Breast epithelium (tissue), 4 donors: ENCODE data around the gene CORO2B. TPM values are rescaled to one million over a fixed set of nuclear protein-coding genes. Genes with fewer than 3 reads are reported as not detected.

Experiments used
- DNase-seq, 2 donors: peaks; one replicate each; pipeline ENCODE4 v3.0.0-alpha.2; 2019; ENCODE audit warnings: low spot score in 2 of 2
- H3K27ac ChIP-seq, 2 donors: fragments of 200-600 bp; sonication (generic) in 1 of 2; one replicate each; pipeline ENCODE4 v1.5.1; 2016 to 2019; ENCODE audit warnings: mild to moderate bottlenecking in 1 of 2
- H3K27me3 ChIP-seq, 2 donors: fragments of 200-600 bp; sonication (generic) in 1 of 2; one replicate each; pipeline versions ENCODE4 v1.5.1 to v1.6.0; 2017 to 2019; ENCODE audit warnings: control low read depth in 1 of 2, mild to moderate bottlenecking in 1 of 2
- H3K36me3 ChIP-seq: fragments of 200-600 bp; one replicate; pipeline ENCODE4 v1.5.1; 2019
- H3K4me1 ChIP-seq, 2 donors: fragments of 200-600 bp; sonication (generic); one replicate each; pipeline ENCODE4 v1.5.1; 2016 to 2019; ENCODE audit warnings: control low read depth in 1 of 2
- H3K4me3 ChIP-seq, 3 donors: fragments of 200-600 bp; sonication (generic); 1 replicate in 2 of 3; 2 replicates in 1 of 3; pipeline ENCODE4 v1.5.1; 2016 to 2019; ENCODE audit warnings: mild to moderate bottlenecking in 3 of 3, moderate library complexity in 2 of 3
- H3K9me3 ChIP-seq, 2 donors: fragments of 200-600 bp; sonication (generic) in 1 of 2; one replicate each; pipeline ENCODE4 v1.5.1; 2016 to 2019; ENCODE audit warnings: control low read depth in 1 of 2
- POLR2A ChIP-seq: fragments of 450-650 bp; IDR thresholded peaks from one replicate; pipeline ENCODE4 v1.6.1; 2016; ENCODE audit warnings: antibody characterized with exemption, mild to moderate bottlenecking, moderate library complexity
- POLR2AphosphoS5 ChIP-seq, 3 donors: sonication (generic); formaldehyde crosslinking; IDR thresholded peaks; one replicate each; pipeline ENCODE4 v1.6.1; 2017; ENCODE audit warnings: antibody characterized with exemption in 3 of 3
- intact Hi-C: fragments of 100-400 bp; cut with DNase I; formaldehyde crosslinking; loops from one replicate; pipeline ENCODE4 v1.15.1; 2023; ENCODE audit warnings: low total_unique reads
- total RNA-seq, 3 donors: library from RNA; depleted of rRNA; stranded (reverse); fragments of >200 nt; gene quantifications; one replicate each; pipeline ENCODE4 v1.1.0, GENCODE V29; 2016
- TF ChIP-seq, protein P1 (sequence below), 3 donors: fragments of 450-650 bp; IDR thresholded peaks; one replicate each; pipeline ENCODE4 v1.5.1; 2016 to 2017; ENCODE audit warnings: antibody characterized with exemption in 3 of 3, mild to moderate bottlenecking in 3 of 3, moderate library complexity in 3 of 3

CORO2B gene
- total RNA-seq, 3 donors from 2014 or later: 2.9 to 11.2 (median 3.5) TPM

DNA sequence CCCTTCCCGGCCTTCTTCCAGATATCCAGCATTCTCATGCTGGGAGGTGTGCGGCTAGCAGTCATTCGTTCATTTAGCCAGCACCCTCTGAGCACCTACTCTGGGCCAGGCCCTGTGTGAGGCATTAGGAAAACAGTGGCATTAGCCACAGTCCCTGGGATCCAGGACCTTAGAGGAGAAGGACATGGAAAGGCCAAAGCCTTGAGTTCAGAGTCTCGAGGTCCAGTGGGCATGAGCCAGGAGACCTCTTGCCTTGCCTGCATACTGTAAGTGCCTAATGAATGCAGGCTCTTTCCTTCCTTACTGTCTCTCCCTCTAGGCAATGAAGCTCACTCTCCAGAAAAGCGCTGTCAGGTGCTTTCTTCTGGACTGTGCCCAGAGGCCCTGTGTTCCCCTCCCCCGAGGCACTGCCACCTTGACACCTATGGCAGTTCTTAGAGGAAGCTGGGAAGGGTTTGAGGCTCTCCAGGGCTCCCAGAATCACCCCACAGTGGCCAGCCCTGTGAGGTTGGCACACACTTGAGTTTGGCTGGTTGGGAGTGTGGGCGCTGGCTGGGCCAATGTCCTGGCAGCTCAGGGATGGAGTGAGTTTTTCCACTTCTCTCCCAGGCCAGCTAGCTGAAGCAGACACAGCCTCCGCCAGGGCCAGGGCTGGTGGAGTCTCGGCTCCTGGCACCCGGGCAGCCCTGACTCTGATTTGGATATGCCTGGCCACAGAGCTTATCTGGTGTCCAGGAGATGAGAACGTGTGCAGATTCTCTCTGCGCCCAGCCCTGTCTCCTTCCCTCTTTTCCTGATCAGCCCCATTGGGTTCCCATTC lies 5.4 kb downstream of the CORO2B start:
- Histone ChIP-seq H3K36me3 (no peaks in the 10 kb centered on the region), H3K27me3 (no peaks in the 10 kb centered on the region), H3K9me3 (no peaks in the 10 kb centered on the region), H3K27ac (peak overlapping the region in 1 of 2 donors; percentile 80), H3K4me1 (no peaks in the 10 kb centered on the region), H3K4me3 (no peak overlapping the region)
- intact Hi-C loops: no loop called here
- TF ChIP-seq POLR2A (no peak), POLR2AphosphoS5 (IDR thresholded peaks at IDR 0.05) (no peak)
- TF ChIP-seq, protein P1, sequence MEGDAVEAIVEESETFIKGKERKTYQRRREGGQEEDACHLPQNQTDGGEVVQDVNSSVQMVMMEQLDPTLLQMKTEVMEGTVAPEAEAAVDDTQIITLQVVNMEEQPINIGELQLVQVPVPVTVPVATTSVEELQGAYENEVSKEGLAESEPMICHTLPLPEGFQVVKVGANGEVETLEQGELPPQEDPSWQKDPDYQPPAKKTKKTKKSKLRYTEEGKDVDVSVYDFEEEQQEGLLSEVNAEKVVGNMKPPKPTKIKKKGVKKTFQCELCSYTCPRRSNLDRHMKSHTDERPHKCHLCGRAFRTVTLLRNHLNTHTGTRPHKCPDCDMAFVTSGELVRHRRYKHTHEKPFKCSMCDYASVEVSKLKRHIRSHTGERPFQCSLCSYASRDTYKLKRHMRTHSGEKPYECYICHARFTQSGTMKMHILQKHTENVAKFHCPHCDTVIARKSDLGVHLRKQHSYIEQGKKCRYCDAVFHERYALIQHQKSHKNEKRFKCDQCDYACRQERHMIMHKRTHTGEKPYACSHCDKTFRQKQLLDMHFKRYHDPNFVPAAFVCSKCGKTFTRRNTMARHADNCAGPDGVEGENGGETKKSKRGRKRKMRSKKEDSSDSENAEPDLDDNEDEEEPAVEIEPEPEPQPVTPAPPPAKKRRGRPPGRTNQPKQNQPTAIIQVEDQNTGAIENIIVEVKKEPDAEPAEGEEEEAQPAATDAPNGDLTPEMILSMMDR (IDR thresholded peaks at IDR 0.05): no peak
- no peak for DNase-seq

DNA sequence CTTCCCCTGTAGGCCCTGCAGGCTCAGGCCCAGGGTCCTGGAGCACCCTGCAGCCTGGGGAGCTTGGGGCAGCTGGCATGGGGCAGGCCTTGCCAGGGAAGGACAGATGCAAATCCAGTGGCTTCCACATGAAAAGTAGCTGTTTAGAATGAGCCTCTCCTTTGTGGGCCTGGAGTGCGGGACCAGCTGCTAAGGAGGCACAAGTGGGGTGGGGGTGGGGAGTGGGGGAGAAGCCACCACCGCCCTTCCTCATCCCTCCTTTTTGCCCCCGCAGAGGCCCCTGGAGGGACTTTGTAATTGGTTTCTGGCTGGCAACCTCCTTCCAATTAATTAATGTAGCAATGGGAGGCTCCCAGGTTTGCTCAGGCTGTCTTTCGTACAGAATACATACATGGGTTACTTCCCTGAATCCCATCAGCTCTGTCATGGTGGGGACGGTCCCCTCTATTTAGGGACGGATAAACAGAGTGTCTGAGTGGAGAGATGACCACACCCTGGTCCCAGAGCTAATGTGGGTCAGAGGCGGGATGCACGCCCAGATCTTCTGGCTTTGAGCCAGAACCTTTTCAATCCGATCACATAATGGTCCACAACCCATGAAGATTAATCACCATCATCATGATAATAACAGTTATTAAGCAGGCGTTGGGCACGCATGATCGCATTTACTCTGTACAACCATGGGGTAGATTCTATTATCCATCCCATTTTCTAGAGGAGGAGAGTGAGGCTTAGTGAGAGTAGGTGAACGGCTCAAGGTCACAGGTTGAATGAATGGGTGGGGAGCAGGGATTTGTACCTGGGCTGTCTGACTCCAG lies 6.2 kb downstream of the CORO2B start:
- no peaks in the 10 kb centered on the region for H3K36me3 ChIP-seq
- TF ChIP-seq POLR2AphosphoS5 (IDR thresholded peaks at IDR 0.05) (no peak), POLR2A (no peak)
- TF ChIP-seq, protein P1 (IDR thresholded peaks at IDR 0.05): no peak
- H3K27ac ChIP-seq: peak overlapping the region in 1 of 2 donors; percentile 80
- no peak overlapping the region for H3K4me3 ChIP-seq
- H3K4me1 ChIP-seq: no peaks in the 10 kb centered on the region
- no peak for DNase-seq
- H3K27me3 ChIP-seq: no peaks in the 10 kb centered on the region
- intact Hi-C loops: no loop called here
- no peaks in the 10 kb centered on the region for H3K9me3 ChIP-seq

DNA sequence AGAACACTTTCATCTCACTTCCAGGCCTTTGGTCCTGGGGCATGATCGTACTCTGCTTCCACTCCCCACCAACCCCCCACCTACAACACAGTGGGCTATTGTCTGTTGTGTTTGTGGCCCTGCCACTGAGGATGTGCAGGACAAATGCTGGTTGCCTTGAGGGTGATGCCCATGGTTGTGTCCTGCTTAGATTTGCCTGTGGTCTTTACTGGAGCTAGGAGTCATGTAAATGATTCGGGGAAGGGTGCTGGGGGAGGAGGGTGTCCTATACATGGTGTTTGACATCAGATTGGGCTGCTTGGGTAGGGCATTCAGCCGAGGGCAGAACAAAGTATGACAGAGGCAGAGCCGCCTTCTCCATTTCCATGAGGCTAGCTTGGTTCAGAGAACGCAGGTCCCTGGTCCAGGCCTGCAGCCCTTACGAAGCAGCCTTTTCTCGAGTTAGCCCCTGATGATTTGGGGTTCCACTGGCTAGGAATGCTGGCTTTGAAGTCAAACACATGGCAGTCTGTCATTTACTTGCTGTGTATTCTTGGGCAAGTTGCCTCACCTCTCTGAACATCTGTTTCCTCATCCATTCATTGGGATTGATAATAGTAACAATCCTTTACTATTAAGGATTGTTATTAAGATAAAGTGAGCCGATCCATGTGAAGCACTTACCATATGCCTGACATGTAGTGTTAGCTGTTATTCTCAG lies 6.9 kb downstream of the CORO2B start:
- no peak for DNase-seq
- no peak overlapping the region for H3K4me3 ChIP-seq

GRCh38 chr15:68586274-68586961 lies 7.6 kb downstream of the CORO2B start:
- Histone ChIP-seq H3K36me3 (no peaks in the 10 kb centered on the region), H3K27me3 (no peaks in the 10 kb centered on the region), H3K4me3 (no peak overlapping the region), H3K4me1 (peaks cover 0 to 3% of the 10 kb centered on the region in 2 donors), H3K27ac (peak overlapping the region; percentile 21 to 80), H3K9me3 (no peaks in the 10 kb centered on the region)
- no peak for DNase-seq
- intact Hi-C loops: no loop called here
- TF ChIP-seq POLR2A (no peak), POLR2AphosphoS5 (IDR thresholded peaks at IDR 0.05) (no peak)
- TF ChIP-seq, protein P1 (IDR thresholded peaks at IDR 0.05): no peak

More for the DNA sequence above, 6.9 kb downstream of the CORO2B start:
- intact Hi-C loops: no loop called here
- H3K27ac ChIP-seq: peak overlapping the region; percentile 21 to 80
- H3K9me3 ChIP-seq: no peaks in the 10 kb centered on the region
- TF ChIP-seq POLR2AphosphoS5 (IDR thresholded peaks at IDR 0.05) (no peak), POLR2A (no peak)
- TF ChIP-seq, protein P1 (IDR thresholded peaks at IDR 0.05): no peak
- H3K27me3 ChIP-seq: no peaks in the 10 kb centered on the region
- no peaks in the 10 kb centered on the region for H3K36me3 ChIP-seq
- peaks cover 0 to 3% of the 10 kb centered on the region in 2 donors for H3K4me1 ChIP-seq
